Activated T-helper 17 cell treated with anti-CD3 and anti-CD28 coated beads, Interleukin-2, amount 50 U/mL, for 72 hours (primary cell): ENCODE results near the gene CRYGC. TPM values are rescaled to one million over a fixed set of nuclear protein-coding genes. Genes with fewer than 3 reads are reported as not detected.

Source experiments
- ATAC-seq: fragments of 150-1000 bp; cut with Tn5 transposase; replicated peaks from 2 replicates; pipeline ENCODE4 v1.10.0; 2021; ENCODE audit warnings: mild to moderate bottlenecking, moderate library complexity
- H3K27ac Mint-ChIP-seq: one replicate; pipeline ENCODE4 v1.8.0; 2022; ENCODE audit warnings: mixed read lengths
- H3K27me3 Mint-ChIP-seq: one replicate; pipeline ENCODE4 v1.8.0; 2022; ENCODE audit warnings: mixed read lengths
- H3K36me3 Mint-ChIP-seq: one replicate; pipeline ENCODE4 v1.8.0; 2022; ENCODE audit warnings: low read depth, mild to moderate bottlenecking, mixed read lengths
- H3K4me1 Mint-ChIP-seq: one replicate; pipeline ENCODE4 v1.8.0; 2022; ENCODE audit warnings: mixed read lengths
- H3K4me3 Mint-ChIP-seq: one replicate; pipeline ENCODE4 v1.8.0; 2022; ENCODE audit warnings: mild to moderate bottlenecking, mixed read lengths
- H3K9me3 Mint-ChIP-seq: one replicate; pipeline ENCODE4 v1.8.0; 2022; ENCODE audit warnings: mixed read lengths
- total RNA-seq, 2 donors: library from RNA; stranded (reverse); gene quantifications; one replicate each; pipeline ENCODE4 v1.2.3, GENCODE V29; 2022

CRYGC gene
- total RNA-seq, 2 donors from 2014 or later, result not detected

- H3K4me3 Mint-ChIP-seq, result no peak overlapping the region
- ATAC-seq, result no peak
- H3K27me3 Mint-ChIP-seq, result peaks cover under 1% of the 10 kb centered on the region
- no peak overlapping the region for H3K27ac Mint-ChIP-seq
- no peaks in the 10 kb centered on the region for H3K9me3 Mint-ChIP-seq
- H3K4me1 Mint-ChIP-seq, result no peaks in the 10 kb centered on the region
- H3K36me3 Mint-ChIP-seq, result no peaks in the 10 kb centered on the region
Measured at GRCh38 chr2:208093128-208093527, 36.5 kb downstream of the CRYGC start.

- no peaks in the 10 kb centered on the region for H3K27me3 Mint-ChIP-seq
Measured at GRCh38 chr2:208092093-208092832, 37.4 kb downstream of the CRYGC start.

GRCh38 chr2:208090420-208090819, 39.2 kb downstream of the CRYGC start:
- no peak for ATAC-seq
- Mint-ChIP-seq H3K27me3 (peaks cover 5% of the 10 kb centered on the region), H3K36me3 (no peaks in the 10 kb centered on the region), H3K4me3 (no peak overlapping the region), H3K9me3 (no peaks in the 10 kb centered on the region), H3K4me1 (no peaks in the 10 kb centered on the region), H3K27ac (no peak overlapping the region)

More at GRCh38 chr2:208092093-208092832, 37.4 kb downstream of the CRYGC start:
- H3K4me3 Mint-ChIP-seq, result no peak overlapping the region
- H3K9me3 Mint-ChIP-seq, result no peaks in the 10 kb centered on the region
- H3K27ac Mint-ChIP-seq, result no peak overlapping the region
- no peaks in the 10 kb centered on the region for H3K36me3 Mint-ChIP-seq
- H3K4me1 Mint-ChIP-seq, result no peaks in the 10 kb centered on the region
- no peak for ATAC-seq

- H3K4me3 Mint-ChIP-seq, result no peak overlapping the region
- H3K36me3 Mint-ChIP-seq, result no peaks in the 10 kb centered on the region
- no peaks in the 10 kb centered on the region for H3K9me3 Mint-ChIP-seq
- peaks cover 17% of the 10 kb centered on the region for H3K27me3 Mint-ChIP-seq
- ATAC-seq, result no peak
- no peaks in the 10 kb centered on the region for H3K4me1 Mint-ChIP-seq
- no peak overlapping the region for H3K27ac Mint-ChIP-seq
Measured at GRCh38 chr2:208086029-208086428, 43.6 kb downstream of the CRYGC start.

- Mint-ChIP-seq H3K4me3 (no peak overlapping the region), H3K9me3 (no peaks in the 10 kb centered on the region), H3K27me3 (peaks cover 31% of the 10 kb centered on the region), H3K36me3 (no peaks in the 10 kb centered on the region), H3K27ac (no peak overlapping the region), H3K4me1 (no peaks in the 10 kb centered on the region)
- no peak for ATAC-seq
Measured at GRCh38 chr2:208083807-208084206, 45.8 kb downstream of the CRYGC start.

Other genes with a start within 250 kb of the CRYGC start
- gene PLEKHM3, start 104.3 kb downstream of the CRYGC start, total RNA-seq, result 1 to 10 TPM; 3.2 to 5.3 TPM
- gene CRYGD, start 5.3 kb downstream of the CRYGC start, total RNA-seq, result not detected
- gene CRYGB, start 16.3 kb upstream of the CRYGC start, total RNA-seq, result not detected
- not detected for gene CRYGA, start 33.8 kb upstream of the CRYGC start, total RNA-seq
- gene C2orf80, start 60.2 kb upstream of the CRYGC start, total RNA-seq, result not detected
- gene IDH1, start 125.2 kb upstream of the CRYGC start, total RNA-seq, result 10 to 100 TPM; 17.0 to 34.3 TPM
- gene PIKFYVE, start 136.4 kb upstream of the CRYGC start, total RNA-seq, result 10 to 100 TPM; 20.3 to 23.7 TPM